ENCODE data around the gene LDLRAD1.

LDLRAD1 gene

GRCh38 chr1:53962395-53962794, 55.6 kb downstream of the LDLRAD1 start:
- H3K36me3 ChIP-seq (ENCODE audit: insufficient read depth, low read depth, low read length): peaks cover 78% of the 10 kb centered on the region

GRCh38 chr1:53959664-53960250, 58.2 kb downstream of the LDLRAD1 start:
- H3K4me3 ChIP-seq (ENCODE audit: low read length): no peak overlapping the region
- peaks cover 77% of the 10 kb centered on the region for H3K36me3 ChIP-seq (ENCODE audit: insufficient read depth, low read depth, low read length)
- no peak overlapping the region for H3K27ac ChIP-seq (ENCODE audit: low read length)
- no peak overlapping the region for H3K9ac ChIP-seq (ENCODE audit: low read depth, low read length)
- peaks cover 24% of the 10 kb centered on the region for H3K4me1 ChIP-seq (ENCODE audit: insufficient read depth, low read length)
- H3K27me3 ChIP-seq (ENCODE audit: insufficient read depth, low read length): no peaks in the 10 kb centered on the region
- H3K9me3 ChIP-seq (ENCODE audit: insufficient read depth, low read depth, low read length): no peaks in the 10 kb centered on the region

More at GRCh38 chr1:53962395-53962794, 55.6 kb downstream of the LDLRAD1 start:
- Histone ChIP-seq H3K27me3 (ENCODE audit: insufficient read depth, low read length) (no peaks in the 10 kb centered on the region), H3K9ac (ENCODE audit: low read depth, low read length) (no peak overlapping the region), H3K27ac (ENCODE audit: low read length) (no peak overlapping the region), H3K4me1 (ENCODE audit: insufficient read depth, low read length) (peaks cover 12% of the 10 kb centered on the region), H3K4me3 (ENCODE audit: low read length) (no peak overlapping the region), H3K9me3 (ENCODE audit: insufficient read depth, low read depth, low read length) (no peaks in the 10 kb centered on the region)
